Thoracic aorta (tissue), 2 donors: ENCODE data around the gene CFAP91. TPM values are rescaled to one million over a fixed set of nuclear protein-coding genes. Genes with fewer than 3 reads are reported as not detected.
A peak's percentile ranks its signal among the peaks of the same experiment; 100 is the strongest.

Source experiments
- ATAC-seq: fragments of 150-250 bp; one replicate; pipeline ENCODE4 v1.8.0; 2017; ENCODE audit warnings: low read depth; ENCODE audit not compliant: insufficient number of reproducible peaks, low FRiP score
- DNase-seq: peaks from one replicate; pipeline ENCODE4 v3.0.0-alpha.2; 2020; ENCODE audit warnings: low spot score
- H3K27ac ChIP-seq, 2 donors: fragments of 200-600 bp; sonication (generic); 1 replicate in 1 of 2; 2 replicates in 1 of 2; pipeline ENCODE4 v1.5.1; 2016; ENCODE audit warnings: mild to moderate bottlenecking in 2 of 2, moderate library complexity in 2 of 2
- H3K27me3 ChIP-seq: fragments of 200-600 bp; sonication (generic); replicated peaks from 2 replicates; pipeline ENCODE4 v1.6.0; 2016; ENCODE audit warnings: mild to moderate bottlenecking; ENCODE audit not compliant: insufficient read depth
- H3K36me3 ChIP-seq: fragments of 200-600 bp; sonication (generic); one replicate; pipeline ENCODE4 v1.5.1; 2016
- H3K4me1 ChIP-seq, 2 donors: fragments of 200-600 bp; sonication (generic); 1 replicate in 1 of 2; 2 replicates in 1 of 2; pipeline versions ENCODE4 v1.5.1 to v1.6.0; 2016; ENCODE audit warnings: low read depth in 2 of 2, mild to moderate bottlenecking in 1 of 2; ENCODE audit not compliant: control insufficient read depth in 1 of 2
- H3K4me3 ChIP-seq: fragments of 200-600 bp; sonication (generic); 2 replicates; pipeline ENCODE4 v1.5.1; 2016; ENCODE audit warnings: mild to moderate bottlenecking
- H3K9me3 ChIP-seq: fragments of 200-600 bp; sonication (generic); 2 replicates; pipeline ENCODE4 v1.5.1; 2016
- total RNA-seq, 2 donors: library from RNA; depleted of rRNA; stranded (reverse); fragments of >200 nt; gene quantifications; one replicate each; pipeline versions ENCODE4 v1.1.0 to v1.2.3, GENCODE V29; 2016
- TF ChIP-seq, protein P1 (sequence below): fragments of 200-600 bp; sonication (generic); IDR thresholded peaks from one replicate; pipeline ENCODE4 v1.5.1; 2019; ENCODE audit warnings: antibody characterized with exemption

CFAP91 gene
- total RNA-seq, result 10 to 100 TPM in 1 of 2 donors, not detected in 1; 11.4 TPM

DNA sequence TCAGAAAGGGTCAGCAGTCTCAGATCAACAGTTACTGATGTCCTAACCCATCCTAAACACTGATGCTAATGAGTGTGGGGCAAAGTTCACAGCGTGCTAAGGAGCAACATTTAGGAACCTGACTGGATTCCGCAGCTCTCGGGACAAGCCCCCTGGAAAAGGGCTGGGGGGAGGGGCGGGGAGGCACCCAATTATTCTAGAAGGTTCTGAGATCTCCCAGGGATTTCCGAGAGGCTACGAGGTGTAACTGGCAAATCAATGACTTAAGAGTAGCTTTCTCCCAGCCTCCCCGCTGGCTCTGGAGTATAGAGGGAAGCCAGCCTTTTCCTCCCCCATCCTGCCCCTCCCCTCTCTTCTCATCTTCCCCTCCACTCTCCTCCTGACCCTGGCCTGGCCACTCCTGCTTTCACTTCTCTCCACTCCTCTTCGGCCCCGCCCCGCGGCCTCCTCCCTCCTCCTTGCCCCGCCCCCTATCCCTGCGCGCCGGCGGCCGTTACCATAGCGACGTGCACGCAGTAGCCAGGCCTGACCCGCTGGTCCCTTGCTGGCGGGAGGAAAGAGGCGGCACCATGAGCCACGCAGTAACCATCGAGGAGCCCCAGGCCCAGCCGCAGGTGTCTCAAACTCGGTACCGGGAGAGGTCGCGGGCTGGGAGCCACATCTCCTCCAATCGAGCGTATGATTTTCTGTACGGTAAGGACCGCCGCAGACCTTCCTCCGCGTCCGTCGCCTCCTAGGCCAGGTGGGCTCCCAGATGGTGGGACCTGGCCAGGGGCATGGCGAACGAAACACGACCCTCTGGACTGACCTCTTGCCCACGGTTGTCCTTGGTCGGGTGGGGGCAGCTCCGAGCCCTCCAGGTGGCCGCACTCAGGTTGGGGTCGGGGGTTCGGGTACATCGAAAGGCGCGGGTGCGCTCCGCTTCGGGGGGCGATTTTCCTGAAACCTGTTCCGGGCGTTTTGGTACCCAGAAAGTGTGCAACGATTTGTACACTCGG, at the start of gene CFAP91:
TSS of gene CFAP91 (plus strand) at position 493 of the 998 bp plus-strand sequence. CDS start at position 570, 77 bp downstream.
- Histone ChIP-seq H3K27ac (peak within 1 kb of the TSS in 1 of 2 donors; percentile 11), H3K9me3 (no peaks in the 10 kb centered on the region), H3K4me1 (peaks cover 3 to 11% of the 10 kb centered on the region in 2 donors), H3K36me3 (no peaks in the 10 kb centered on the region), H3K27me3 (no peaks in the 10 kb centered on the region), H3K4me3 (peak within 1 kb of the TSS; percentile 78)
- TF ChIP-seq, protein P1, sequence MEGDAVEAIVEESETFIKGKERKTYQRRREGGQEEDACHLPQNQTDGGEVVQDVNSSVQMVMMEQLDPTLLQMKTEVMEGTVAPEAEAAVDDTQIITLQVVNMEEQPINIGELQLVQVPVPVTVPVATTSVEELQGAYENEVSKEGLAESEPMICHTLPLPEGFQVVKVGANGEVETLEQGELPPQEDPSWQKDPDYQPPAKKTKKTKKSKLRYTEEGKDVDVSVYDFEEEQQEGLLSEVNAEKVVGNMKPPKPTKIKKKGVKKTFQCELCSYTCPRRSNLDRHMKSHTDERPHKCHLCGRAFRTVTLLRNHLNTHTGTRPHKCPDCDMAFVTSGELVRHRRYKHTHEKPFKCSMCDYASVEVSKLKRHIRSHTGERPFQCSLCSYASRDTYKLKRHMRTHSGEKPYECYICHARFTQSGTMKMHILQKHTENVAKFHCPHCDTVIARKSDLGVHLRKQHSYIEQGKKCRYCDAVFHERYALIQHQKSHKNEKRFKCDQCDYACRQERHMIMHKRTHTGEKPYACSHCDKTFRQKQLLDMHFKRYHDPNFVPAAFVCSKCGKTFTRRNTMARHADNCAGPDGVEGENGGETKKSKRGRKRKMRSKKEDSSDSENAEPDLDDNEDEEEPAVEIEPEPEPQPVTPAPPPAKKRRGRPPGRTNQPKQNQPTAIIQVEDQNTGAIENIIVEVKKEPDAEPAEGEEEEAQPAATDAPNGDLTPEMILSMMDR, result no peak
- peak; percentile 98 for DNase-seq
- ATAC-seq, result peak; percentile 90

DNA sequence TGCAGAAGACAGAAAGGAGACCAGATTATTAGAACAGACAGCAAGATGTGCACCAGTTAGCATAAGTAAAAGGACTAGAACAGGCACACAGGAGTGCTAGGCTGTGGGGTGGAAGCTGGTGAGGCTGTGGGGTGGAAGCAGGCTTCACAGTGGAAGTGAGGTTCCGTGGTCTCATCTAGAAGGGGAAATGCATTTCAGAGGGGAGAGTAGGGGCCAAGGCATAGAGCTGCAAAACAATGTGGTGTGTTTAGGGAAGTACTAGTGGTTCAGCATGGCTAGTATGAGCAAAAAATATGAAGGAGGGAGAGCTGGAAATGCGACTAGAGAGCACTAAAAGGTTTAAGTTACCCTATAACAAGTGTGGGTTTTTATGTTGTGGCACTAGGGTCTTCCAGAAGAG, 48.9 kb upstream of the CFAP91 start:
- H3K9me3 ChIP-seq, result no peaks in the 10 kb centered on the region

DNA sequence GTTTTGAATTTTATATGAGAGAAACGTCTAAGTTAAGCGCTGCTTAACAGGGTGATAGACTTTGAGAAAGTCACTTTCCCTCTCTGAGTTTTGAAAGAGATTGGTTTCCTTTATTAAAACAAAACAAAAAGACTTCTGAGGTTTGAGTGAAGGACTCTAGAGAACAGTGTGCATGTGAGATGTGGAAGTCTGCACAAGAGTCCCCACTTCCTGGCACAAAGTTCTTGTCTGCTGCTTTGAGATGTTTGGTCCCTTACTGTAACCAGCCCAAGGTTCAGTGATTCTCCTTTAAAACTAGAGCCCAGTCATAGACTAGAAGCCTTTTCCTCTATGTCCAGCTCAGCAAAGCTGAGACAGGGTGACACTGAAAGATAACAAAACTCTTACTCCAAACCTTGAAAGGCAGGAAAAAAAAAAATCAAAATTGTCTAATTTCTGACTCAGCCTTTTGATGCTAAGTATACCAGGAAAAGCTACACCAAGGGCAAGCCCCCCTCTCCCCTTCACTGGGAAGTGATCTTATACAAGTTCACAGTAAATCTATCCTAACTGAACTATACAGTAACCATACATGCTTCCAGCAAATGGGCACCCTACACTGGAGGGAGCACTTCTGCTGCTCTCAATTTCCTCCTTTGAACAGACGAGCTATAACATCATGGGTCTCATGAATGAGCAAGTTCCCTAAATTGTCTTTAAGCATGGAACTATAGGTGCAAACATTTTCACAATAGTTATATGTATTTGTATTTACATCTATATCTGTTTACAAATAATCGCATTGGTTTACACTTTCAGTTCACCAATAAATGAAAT, 44.7 kb upstream of the CFAP91 start:
- Histone ChIP-seq H3K9me3 (no peaks in the 10 kb centered on the region), H3K27ac (no peak overlapping the region), H3K27me3 (no peaks in the 10 kb centered on the region), H3K4me3 (peak overlapping the region; percentile 13), H3K36me3 (no peaks in the 10 kb centered on the region), H3K4me1 (peaks cover 19 to 53% of the 10 kb centered on the region in 2 donors)
- no peak for ATAC-seq
- TF ChIP-seq, protein P1, result no peak
- no peak for DNase-seq

More for the DNA sequence above, 48.9 kb upstream of the CFAP91 start:
- DNase-seq (no peak), ATAC-seq (no peak)
- Histone ChIP-seq H3K4me3 (no peak overlapping the region), H3K4me1 (peaks cover 5 to 25% of the 10 kb centered on the region in 2 donors), H3K36me3 (no peaks in the 10 kb centered on the region), H3K27me3 (no peaks in the 10 kb centered on the region), H3K27ac (no peak overlapping the region)
- TF ChIP-seq, protein P1, result no peak

DNA sequence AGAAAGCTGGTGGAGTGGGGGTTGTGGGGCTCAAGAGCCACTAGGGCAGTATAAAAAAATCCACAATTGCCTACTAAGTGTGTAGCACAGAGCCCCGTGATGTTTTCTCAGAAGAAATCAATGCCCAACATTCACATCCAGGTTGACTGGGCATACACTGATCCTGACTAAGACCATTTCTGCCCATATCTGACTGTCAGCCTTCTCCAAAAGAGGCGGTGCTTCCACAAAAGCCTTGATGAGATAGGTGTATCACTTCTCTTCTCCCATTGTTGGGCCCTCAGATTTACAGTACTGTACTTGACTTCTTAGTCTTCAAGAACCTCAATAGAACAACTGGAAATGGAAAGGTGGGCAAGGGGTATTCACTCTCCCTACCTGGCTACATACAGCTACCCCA, 43.8 kb upstream of the CFAP91 start:
- Histone ChIP-seq H3K4me3 (peak overlapping the region; percentile 46), H3K27ac (no peak overlapping the region), H3K9me3 (no peaks in the 10 kb centered on the region), H3K36me3 (no peaks in the 10 kb centered on the region), H3K27me3 (no peaks in the 10 kb centered on the region), H3K4me1 (peaks cover 19 to 55% of the 10 kb centered on the region in 2 donors)
- ATAC-seq (no peak), DNase-seq (no peak)
- TF ChIP-seq, protein P1, result no peak
